Activated CD8-positive, alpha-beta memory T cell treated with anti-CD3 and anti-CD28 coated beads, Interleukin-2, amount 50 U/mL, for 1 hour (primary cell): ENCODE results near the gene TTLL11.
A peak's percentile ranks its signal among the peaks of the same experiment; 100 is the strongest.
"Not testable (repeated sequence)": the region's sequence is repeated elsewhere in the genome, so short reads cannot be mapped to it uniquely, and the experiment has no call there.

Experiments used
- DNase-seq: peaks from one replicate; pipeline ENCODE4 v3.0.0-alpha.2; 2020; ENCODE audit errors: extremely low read depth

Gene TTLL11

DNA sequence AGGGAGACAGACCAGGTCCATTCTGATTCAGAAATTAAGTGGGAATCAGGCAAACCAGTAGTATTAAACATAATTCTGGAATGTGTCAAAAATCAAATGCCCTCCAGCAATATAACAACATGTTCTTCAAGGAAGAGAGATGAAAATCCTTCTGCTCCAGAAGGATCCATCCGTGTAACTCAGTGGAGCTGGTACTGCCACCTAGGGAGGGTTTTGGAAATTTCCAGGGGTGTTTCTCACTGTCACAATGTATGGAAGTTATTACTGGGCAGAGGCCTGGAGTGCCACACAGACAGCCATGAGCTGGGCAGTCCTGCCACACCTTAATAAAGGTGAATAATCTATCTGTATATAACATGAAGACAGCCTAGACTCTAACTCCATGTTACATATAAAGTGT, 87.5 kb downstream of the TTLL11 start:
- no peak for DNase-seq

GRCh38 chr9:122004589-122004988, 88.5 kb downstream of the TTLL11 start:
- DNase-seq, result no peak

DNA sequence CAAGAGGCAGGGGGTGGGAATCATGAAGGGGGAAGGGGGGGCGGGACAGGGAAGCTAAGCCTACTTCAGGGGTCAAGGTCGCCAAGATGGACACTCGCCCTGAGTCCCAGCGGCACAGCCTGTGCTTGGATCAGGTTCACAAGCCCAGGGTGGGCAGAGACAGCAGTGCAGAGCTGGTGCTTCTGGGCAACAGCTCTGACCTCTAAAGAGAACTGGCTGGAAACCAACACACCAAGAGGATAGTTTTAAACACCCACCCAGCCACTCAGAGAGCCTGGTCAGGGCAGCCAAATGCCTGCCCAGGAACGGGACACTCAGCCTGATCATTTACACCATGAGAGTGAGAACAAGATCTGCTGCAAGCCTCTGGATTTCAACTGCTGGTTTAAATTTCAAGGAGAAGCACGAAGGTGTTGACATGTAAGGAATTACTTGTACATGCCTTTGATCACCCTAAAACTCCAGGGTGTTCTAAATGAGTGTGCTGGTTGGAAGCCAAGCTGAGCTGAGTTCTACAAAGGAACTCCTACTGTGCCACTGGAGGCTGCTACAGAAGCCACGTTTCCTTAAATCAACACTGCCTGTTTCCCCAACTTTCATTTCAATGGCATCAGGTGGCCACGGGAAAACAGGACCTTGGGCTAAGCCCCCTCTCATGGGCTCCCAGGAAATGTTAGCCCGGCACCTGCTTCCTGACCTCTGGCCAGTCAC, 91.5 kb downstream of the TTLL11 start:
- no peak for DNase-seq

DNA sequence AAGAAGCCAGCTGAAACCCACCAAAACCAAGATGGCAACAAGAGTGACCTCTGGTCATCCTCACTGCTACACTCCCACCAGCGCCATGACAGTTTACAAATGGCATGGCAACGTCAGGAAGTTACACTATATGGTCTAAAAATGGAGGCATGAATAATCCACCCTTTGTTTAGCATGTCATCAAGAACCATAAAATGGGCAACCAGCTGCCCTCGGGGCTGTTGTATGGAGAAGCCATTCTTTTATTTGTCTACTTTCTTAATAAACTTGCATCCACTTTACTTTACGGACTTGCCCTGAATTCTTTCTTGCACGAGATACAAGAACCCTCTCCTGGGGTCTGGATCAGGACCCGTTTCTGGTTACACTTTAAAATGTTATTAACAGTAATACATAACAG, 92.6 kb downstream of the TTLL11 start:
- DNase-seq, result not testable (repeated sequence)

DNA sequence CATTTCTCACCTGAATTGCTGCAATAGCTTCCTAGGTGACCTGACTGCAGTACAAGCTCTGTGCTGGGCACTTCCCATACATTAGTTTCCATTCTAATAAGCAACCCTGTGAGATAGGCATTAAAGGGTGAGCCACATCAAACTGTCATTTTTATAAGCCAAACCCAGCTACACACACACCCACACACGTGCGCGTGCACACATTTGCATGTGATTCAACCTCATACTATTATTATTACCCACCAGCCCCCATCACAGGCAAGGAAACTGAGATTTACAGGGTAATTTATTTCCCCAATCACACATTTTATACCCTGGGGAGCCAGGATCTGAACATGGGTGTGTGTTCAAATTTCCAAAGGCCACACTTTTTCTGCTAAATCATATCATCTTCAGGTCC, 93.6 kb downstream of the TTLL11 start:
- no peak for DNase-seq

DNA sequence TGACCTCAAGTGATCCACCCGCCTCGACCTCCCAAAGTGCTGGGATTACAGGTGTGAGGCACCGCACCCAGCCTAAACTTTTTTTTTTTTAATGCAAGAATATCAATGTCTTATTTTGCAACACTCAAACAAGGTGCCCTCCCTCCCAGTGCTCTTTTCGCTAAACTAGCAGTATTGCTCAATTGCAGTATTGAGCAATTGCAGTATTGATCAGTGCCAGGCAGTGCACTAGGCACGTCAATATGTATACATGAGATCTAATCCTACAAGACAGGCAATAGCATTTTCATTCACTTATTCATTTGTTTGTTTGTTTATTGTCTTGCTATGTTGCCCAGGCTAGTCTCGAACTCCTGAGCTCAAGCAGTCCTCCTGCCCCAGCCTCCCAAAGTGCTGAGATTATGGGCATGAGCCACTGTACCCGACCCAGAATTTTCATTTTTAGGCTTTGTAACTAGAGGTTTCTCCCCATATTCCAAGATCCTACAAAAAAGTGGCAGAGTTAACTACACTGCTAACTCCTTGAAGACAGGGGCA, 94.5 kb downstream of the TTLL11 start:
- DNase-seq, result no peak

GRCh38 chr9:121997791-121998190, 95.3 kb downstream of the TTLL11 start:
- DNase-seq, result no peak

- DNase-seq, result no peak
Observed at GRCh38 chr9:121996783-121997182, 96.3 kb downstream of the TTLL11 start.

GRCh38 chr9:121995997-121996396, 97.1 kb downstream of the TTLL11 start:
- DNase-seq, result no peak

DNA sequence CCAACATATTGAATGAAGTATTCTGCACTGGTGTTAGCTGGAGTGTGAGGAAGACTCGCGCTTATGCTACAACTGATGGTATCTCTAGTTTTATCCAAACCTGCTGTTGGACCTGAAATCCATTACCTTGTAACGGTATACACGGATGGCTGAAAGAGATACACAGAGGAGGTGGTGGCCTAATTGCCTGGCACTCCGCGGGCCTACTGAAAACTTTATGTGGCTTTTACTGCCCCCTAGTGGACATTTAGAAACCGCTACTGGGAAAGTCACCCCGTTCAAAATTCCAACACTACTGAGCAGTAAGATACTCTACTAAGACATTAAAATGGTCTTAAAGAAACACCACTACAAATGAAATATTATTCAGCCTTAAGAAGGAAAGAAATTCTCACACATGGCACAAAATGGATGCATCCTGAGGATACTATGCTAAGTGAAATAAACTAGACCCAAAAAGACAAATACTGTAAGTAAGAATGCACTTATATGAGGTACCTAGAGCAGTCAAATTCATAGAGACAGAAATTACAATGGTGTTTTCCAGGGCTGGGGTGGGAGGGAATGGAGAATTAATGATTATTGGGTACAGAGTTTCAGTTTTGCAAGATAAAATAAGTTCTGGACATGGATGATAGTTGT, 100.4 kb downstream of the TTLL11 start:
- DNase-seq, result peak; percentile 13

DNA sequence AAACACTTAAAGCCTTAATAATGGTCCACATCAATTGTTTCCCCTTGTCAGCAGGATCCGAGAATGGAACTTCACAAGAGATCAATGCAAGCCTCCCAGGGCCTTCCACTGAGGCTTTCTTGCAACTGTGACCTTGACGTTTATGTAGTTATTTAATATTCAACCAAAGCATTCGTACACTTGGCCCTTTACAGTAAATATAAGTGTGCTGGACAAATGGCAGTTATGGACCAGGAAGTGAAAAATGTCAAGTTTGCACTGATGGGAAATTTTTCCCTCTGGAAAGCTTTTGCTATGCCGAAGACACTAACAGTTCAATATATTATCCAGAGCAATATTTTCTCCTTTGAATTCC, 101.8 kb downstream of the TTLL11 start:
- DNase-seq, result no peak

GRCh38 chr9:121990600-121991306, 102.4 kb downstream of the TTLL11 start:
- DNase-seq, result no peak

DNA sequence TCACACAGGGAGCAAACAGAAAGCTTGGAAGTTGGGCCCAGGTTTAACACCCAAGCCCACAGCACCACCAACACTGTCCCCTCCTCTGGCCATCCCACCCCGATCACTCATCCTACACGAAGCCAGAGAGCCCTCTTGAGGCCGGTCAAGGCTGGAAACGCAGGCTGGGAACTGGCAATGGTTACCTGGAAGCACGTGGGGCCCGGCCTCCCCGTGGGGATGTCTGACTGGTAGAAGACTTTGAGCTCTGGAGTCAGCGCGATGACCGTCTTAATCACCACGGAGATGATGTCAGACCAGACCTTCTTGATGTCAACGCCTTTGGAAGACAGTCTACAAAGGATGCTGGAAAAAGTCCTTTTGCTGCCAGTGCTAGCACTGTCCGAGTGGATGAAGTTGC, 104.1 kb downstream of the TTLL11 start:
- DNase-seq, result no peak

DNA sequence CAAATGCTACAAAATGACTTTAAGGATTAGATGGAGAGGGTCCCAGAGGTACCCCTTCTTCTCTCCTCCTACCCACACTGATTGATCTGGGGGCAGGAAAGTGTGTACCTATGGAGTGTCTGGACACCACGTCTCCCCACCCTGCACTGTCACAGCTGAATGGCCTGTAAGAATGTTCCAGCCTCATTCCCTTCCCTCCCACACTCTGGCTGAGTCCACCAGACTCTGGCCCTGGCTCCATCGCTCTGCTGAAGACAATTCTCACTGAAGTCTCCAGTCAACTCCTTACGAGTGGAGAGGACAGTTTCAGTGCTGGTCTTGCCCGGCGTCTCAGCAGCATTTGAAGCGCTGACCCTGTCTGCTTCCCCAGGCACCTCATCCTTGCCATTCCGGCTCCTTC, 105.8 kb downstream of the TTLL11 start:
- no peak for DNase-seq

DNA sequence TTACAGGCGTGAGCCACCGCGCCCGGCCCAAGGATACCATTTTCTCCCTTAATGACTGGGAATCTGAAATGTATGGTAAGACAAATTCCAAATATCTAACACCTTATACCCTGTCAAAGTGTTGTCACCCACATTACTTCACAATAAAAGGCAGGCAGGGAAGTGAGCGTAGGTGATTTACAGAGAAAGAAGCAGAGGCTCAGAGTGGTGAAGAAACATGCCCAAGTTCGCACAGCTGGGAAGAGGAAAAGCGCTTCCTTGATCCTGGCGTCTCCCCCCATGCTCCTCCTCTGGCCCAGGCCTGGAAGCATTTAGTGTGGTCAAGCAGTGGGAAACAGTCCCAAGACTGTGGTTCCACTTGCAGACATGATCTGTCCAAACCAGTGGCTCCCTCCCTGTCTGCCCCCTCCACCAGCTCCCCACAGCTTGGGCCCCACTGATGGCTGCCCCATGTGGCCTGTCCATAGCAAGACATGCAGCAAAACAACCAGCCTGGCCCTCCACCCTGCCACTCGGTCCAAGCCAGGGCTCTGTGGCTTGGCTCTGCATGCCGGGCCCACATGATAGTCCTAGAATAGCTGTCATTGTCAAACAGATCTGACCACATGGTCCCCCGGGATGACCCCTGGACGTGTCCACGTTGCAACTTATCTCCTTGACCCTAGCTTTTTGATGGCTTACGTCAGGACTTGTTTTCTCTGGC, 107.2 kb downstream of the TTLL11 start:
- no peak for DNase-seq

GRCh38 chr9:121984726-121985402, 108.2 kb downstream of the TTLL11 start:
- no peak for DNase-seq

GRCh38 chr9:121983736-121984135, 109.4 kb downstream of the TTLL11 start:
- no peak for DNase-seq

GRCh38 chr9:121981118-121981883, 111.8 kb downstream of the TTLL11 start:
- DNase-seq, result no peak

DNA sequence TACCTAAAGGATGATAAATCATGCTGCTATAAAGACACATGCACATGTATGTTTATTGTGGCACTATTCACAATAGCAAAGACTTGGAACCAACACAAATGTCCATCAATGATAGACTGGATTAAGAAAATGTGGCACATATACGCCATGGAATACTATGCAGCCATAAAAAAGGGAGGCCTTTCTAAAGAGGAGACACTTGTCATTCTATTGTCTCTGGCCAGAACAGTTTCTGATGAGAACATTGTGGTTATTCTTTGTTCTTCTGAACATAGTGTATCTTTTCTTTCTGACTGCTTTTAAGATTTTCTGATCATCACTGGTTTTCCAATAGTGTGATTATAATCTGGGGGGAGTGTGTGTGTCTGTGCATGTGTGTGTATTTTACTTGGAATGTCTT, 112.4 kb downstream of the TTLL11 start:
- DNase-seq, result not testable (repeated sequence)

DNA sequence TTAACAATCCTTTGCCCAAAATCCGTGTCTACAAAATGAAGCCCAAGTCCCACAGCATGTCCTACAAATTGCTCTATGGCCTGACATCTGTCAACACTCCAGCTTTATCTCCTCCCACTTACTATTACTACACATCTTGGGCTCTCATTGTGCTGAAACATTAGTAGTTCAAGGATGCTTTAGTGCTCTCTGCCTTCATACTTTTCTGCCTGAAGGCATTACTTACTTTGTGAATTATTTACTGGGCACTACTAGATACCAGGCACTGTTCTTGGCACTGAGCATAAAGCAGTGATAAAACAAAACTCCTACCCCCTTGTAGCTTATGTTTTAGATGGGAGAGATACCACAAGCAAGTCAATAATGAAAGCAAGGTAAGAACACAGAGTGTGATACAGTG, 113.4 kb downstream of the TTLL11 start:
- no peak for DNase-seq

- no peak for DNase-seq
Observed at GRCh38 chr9:121976751-121977150, 116.4 kb downstream of the TTLL11 start.
